ENCODE results near the gene AKAP6. TPM values are rescaled to one million over a fixed set of nuclear protein-coding genes. Genes with fewer than 3 reads are reported as not detected.

AKAP6 gene
- total and polyA plus RNA-seq, 2 of the 8 experiments (the other 6 are each of a cell fraction or from before 2014, with no cell fraction given) = 0.09 to 0.89 TPM

DNA sequence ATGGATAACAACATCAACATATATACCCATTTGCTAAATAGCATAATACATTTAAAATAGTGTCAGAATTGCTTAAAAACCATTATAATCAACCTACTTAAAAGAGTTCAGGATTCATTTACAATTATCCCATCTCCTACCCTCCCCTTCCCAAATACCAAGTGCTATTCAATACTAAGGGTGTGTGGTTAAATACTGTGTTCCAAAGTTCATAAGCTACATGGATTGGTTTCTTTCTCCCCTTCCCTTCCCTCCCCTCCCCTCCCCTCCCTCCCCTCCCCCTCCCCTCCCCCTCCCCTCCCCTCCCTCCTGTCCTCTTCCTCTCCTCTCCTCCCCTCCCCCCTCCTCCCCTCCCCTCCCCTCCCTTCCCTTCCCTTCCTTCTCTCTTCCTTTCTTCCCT is 512.6 kb downstream of the AKAP6 start:
- Histone ChIP-seq H2BK12ac (ENCODE audit: low read depth, low read length) (no peak overlapping the region), H3K27me3 (replicated peaks in 1 of 4; ENCODE audit: control insufficient read depth in 3 of 4, extremely low read depth in 1 of 4, insufficient read depth in 3 of 4, low read length in 3 of 4) (no peaks in the 10 kb centered on the region), H3K79me2 (ENCODE audit: control insufficient read depth in 1 of 2, insufficient read depth in 2 of 2, low read length in 2 of 2) (no peaks in the 10 kb centered on the region), H3K23me2 (ENCODE audit: low read depth, low read length) (no peaks in the 10 kb centered on the region; the same call in 1 of the 2 replicates), H3K36me3 (ENCODE audit: control insufficient read depth in 2 of 4, insufficient read depth in 4 of 4, low read length in 3 of 4) (no peaks in the 10 kb centered on the region), H3K14ac (ENCODE audit: insufficient read length) (no peak overlapping the region), H3K27ac (ENCODE audit: low read depth, low read length) (no peak overlapping the region), H3K9ac (replicated peaks in 1 of 4; ENCODE audit: extremely low read depth in 1 of 4, low read depth in 3 of 4, low read length in 3 of 4) (no peak overlapping the region), H2AK5ac (ENCODE audit: low read depth, low read length) (no peak overlapping the region), H2BK120ac (replicated peaks; ENCODE audit: low read depth, low read length) (no peak overlapping the region), H3K4me2 (ENCODE audit: insufficient read depth in 1 of 2, low read depth in 2 of 2, low read length in 2 of 2) (no peak overlapping the region), H4K91ac (replicated peaks; ENCODE audit: insufficient read length, low read length) (no peak overlapping the region), H2BK5ac (ENCODE audit: low read depth, low read length) (no peak overlapping the region), H2AFZ (ENCODE audit: low read length) (no peak overlapping the region), H3K56ac (replicated peaks; ENCODE audit: insufficient read length, low read depth, low read length) (no peak overlapping the region), H4K8ac (ENCODE audit: extremely low read depth, insufficient read depth, low read length) (no peak overlapping the region), H3K9me3 (ENCODE audit: insufficient read depth in 2 of 2, low read depth in 1 of 2, low read length in 1 of 2) (no peaks in the 10 kb centered on the region; a peak in 1 of 4 replicates), H3K4me1 (replicated peaks in 1 of 4; ENCODE audit: control insufficient read depth in 3 of 4, insufficient read depth in 4 of 4, low read length in 3 of 4) (no peaks in the 10 kb centered on the region), H2BK15ac (ENCODE audit: low read length) (no peak overlapping the region), H3K4me3 (ENCODE audit: extremely low read depth in 1 of 4, insufficient read depth in 2 of 4, low read depth in 3 of 4, low read length in 4 of 4) (no peak overlapping the region), H4K20me1 (replicated peaks in 1 of 2; ENCODE audit: control insufficient read depth in 1 of 2, insufficient read depth in 2 of 2, low read length in 2 of 2) (no peaks in the 10 kb centered on the region), H2BK20ac (ENCODE audit: low read length) (no peak overlapping the region), H3K4ac (replicated peaks; ENCODE audit: insufficient read length, low read depth, low read length) (no peak overlapping the region), H3K23ac (ENCODE audit: insufficient read length) (no peak overlapping the region), H3K18ac (ENCODE audit: extremely low read depth, low read length) (no peak overlapping the region), H3K79me1 (ENCODE audit: low read depth, low read length) (no peaks in the 10 kb centered on the region), H4K5ac (ENCODE audit: insufficient read length, low read depth, low read length) (no peak overlapping the region)
- FAIRE-seq = no peak
- ChIA-PET POLR2A (ENCODE audit: partially characterized antibody) (no interaction called here), CTCF (ENCODE audit: partially characterized antibody) (no interaction called here)
- TF ChIP-seq TEAD4 (IDR thresholded peaks at IDR 0.05; ENCODE audit: low read depth, low read length) (no peak), CEBPB (IDR thresholded peaks at IDR 0.05; ENCODE audit: low read depth, low read length) (no peak), RBBP5 (IDR thresholded peaks at IDR 0.05; ENCODE audit: borderline replicate concordance, low read depth, low read length) (no peak)
- no peak for DNase-seq (ENCODE audit: low read depth in 1 of 2, low spot score in 2 of 2)
